LoVo (cell line): ENCODE data around the gene SNED1.

Source experiments
- DNase-seq: peaks from one replicate; pipeline ENCODE4 v3.0.0-alpha.2; 2016; ENCODE audit warnings: low spot score

Gene SNED1

DNA sequence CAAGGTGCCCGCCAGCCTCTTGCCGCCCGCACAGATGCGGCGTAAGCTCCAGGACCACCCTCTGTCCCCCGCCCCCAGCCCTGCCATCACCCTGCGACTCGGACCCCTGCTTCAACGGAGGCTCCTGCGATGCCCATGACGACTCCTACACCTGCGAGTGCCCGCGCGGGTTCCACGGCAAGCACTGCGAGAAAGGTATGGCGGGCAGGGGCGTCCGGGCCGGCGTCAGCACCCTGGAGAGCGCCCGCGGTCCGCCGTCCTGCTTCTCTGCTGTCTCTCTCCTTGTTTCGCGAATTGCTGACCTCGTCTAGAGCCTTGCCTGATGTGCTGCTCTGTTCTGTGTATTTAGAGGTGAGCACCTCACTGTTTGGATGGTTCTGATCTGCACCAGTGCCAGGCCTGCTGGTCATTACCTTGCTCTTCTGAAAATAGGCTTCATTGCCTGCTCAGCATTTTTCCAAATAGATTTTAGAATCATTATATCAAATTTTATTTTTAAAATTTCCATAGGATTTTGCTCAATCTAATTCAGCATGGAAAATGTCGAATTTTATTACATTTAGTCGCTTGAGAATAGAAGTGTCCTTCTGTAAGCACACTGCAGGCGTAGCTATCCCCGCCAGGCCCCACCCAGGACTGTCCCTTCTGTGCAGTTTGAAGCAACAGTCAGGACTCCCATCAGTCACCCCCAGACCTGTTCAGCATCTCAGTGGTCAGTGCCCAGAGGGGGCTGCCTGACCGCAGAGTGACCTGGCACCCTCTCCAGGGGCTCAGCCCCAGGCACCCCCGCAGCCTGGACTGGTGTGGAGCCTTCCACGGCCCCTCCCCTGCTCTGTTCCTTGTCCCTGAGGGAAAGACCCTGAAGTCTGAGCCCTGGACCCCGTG, 51.6 kb downstream of the SNED1 start:
- DNase-seq = no peak

DNA sequence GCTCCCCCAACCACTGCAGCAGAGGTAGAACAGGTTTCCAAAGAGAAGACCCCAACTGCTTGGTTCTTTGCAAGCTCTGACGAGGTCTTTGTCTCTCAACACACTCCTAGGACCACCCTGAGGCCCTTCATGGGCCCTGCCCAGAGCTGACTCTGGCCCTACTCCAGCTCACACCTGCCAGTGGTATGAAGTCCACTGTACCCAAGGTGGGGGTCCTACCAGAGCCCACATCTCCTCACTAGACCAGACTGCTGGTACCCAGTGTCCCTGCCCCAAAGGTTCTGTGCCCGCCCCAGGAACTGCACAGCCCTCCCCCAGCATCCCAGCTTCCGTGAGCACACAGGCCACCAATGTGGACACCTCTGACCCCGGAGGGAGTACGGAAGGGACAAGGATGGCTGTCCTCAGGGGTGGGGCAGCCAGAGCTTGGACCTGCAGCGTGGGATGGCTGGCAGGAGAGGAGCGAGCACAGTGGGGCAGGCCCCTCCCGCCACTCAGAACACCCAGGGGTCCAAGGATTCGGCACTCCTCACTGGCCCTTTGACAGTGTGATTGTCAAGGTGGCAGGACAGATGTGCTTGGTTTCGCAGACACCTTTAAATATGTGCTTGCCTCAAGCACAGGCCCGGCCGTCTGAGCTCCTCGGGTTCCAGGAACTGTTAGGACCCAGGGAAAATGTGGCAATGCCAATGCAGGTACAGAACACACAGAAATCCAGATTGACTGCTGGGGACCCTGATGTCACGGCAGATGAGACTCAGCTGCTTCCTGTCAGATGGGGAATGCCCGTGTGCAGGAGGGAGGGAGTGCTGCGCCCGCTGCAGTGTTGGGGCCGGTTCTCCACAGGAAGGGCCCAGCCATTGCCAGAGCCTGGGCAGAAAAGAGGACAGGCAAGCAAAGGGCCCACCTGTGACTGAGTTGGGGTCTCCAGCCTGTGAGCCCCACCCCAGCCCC, 52.5 kb downstream of the SNED1 start:
- DNase-seq = no peak

DNA sequence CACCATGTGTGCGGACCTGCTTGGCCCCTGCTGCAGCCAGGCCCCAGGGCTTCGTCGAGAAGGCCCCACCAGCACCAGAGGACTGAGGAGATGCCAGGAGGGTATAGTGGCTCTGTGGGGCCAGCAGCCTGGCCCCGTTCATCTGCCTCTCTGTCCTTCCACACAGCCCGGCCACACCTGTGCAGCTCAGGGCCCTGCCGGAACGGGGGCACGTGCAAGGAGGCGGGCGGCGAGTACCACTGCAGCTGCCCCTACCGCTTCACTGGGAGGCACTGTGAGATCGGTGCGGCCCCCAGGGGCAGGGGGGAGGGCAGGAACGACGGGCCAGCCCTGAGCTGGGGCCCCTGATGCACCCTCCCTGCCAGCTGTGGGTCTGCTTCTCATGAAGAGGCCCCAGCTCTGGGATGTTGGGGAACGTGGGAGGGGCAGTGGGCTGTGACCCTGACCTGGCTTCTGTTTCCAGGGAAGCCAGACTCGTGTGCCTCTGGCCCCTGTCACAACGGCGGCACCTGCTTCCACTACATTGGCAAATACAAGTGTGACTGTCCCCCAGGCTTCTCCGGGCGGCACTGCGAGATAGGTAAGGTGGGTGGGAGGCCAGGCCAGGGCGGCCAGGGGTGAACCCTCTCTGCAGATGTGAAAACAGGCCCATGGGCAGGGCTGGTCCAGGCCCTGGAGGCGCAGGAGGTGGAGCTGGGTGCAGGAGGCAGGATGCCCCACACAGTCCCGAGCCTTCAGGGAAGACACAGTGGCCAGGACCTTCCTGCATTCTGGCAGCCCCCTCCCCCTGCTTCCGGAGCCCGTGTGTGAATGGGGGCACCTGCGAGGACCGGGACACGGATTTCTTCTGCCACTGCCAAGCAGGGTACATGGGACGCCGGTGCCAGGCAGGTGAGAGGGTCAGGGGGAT, 53.4 kb downstream of the SNED1 start:
- DNase-seq = no peak

DNA sequence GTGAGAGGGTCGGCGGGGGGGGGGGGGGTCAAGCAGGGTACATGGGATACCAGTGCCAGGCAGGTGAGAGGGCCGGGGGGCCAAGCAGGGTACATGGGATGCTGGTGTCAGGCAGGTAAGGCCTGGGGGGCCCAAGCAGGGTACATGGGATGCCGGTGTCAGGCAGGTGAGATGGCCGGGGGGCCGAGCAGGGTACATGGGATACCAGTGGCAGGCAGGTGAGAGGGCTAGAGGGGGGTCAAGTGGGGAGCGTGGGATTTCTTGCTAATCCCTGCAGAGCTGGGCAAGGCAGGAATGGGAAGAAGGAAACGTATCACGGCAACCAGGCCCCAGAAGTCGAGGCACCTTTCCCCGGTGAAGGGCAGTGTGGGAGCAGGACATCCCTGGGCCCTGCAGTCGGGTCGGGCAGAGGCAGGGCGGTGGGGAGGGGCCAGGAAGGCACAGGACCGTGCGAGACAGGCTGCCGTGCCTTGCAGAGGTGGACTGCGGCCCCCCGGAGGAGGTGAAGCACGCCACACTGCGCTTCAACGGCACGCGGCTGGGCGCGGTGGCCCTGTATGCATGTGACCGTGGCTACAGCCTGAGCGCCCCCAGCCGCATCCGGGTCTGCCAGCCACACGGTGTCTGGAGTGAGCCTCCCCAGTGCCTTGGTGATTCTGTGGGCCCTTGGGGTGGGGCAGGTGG, 54.4 kb downstream of the SNED1 start:
- no peak for DNase-seq

DNA sequence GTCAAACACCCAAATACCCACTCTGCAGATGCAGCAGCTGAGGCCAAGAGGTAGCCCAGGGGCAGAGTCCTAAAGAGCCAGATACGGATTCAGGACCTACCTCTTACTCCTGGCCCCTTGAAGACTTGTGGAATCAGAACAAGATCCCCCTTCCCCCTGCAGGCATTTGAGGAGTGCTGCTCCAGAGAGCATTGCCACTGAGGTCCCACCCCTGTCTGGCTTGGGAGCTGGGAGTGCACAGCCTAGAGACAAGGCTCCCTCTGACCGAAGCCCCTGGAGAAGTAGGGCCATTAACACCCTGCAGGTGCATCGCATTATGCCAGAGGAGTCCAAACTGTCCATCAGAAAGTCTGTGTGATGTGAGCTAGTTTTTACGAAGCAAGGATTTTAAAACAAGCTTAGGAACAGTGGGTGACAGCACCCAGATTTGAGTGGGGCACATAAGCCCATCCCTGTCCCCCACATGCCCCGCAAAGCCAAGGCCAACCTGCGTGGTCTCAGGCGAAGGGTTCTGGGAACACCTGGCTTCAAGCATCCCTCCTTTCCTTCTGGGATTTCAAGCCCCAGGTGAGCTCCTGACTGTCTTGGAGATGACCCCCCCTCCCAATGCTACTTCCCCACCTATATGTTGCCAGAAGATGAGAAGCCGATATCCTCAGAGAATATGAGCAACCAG, 55.3 kb downstream of the SNED1 start:
- no peak for DNase-seq

DNA sequence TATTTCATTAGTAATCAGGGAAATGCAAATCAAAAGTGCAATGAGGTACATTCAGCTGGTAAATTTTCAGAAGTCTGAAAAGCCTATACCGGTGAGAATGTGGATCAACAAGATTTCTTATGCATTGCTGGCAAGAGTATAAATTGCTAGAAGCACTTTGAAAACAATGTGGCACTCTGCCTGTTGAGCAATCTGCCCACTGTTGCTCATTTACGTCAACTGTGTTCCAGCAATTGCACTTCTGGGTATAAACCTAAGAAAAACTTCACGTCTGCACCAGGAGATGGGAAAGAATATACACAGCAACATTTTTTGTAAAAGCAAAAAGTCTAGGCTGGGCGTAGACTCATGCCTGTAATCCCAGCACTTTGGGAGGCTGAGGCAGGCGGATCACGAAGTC, 62.9 kb downstream of the SNED1 start:
- DNase-seq = no peak

DNA sequence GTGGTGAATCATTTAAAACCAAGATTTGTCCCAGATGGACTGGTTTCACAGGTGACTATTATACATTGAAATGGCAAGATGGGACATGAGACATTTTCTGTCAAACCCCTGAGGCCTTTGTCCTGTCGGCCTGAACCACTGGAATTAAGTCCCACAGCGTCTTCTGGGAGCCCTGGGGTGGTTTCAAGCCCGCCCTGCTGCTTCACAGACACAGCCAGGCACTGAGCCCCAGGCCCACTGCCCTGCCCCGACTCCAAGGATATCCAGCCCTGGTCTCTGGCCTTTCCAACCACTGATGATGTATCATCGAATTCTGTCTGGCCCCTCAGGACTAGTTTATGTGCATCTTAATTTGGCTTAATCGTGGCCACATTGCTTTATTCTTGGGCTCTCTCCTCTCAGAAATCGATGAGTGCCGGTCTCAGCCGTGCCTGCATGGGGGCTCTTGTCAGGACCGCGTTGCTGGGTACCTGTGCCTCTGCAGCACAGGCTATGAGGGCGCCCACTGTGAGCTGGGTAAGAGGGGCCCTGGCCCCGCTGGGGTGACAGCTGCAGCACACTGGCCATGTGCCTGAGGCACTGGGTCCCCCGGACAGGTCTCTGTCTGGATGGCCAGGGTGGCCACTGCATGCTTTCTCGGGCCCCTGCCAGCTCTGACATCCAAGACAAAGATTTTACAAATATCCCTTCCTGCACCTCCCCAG, 64.1 kb downstream of the SNED1 start:
- DNase-seq = no peak

DNA sequence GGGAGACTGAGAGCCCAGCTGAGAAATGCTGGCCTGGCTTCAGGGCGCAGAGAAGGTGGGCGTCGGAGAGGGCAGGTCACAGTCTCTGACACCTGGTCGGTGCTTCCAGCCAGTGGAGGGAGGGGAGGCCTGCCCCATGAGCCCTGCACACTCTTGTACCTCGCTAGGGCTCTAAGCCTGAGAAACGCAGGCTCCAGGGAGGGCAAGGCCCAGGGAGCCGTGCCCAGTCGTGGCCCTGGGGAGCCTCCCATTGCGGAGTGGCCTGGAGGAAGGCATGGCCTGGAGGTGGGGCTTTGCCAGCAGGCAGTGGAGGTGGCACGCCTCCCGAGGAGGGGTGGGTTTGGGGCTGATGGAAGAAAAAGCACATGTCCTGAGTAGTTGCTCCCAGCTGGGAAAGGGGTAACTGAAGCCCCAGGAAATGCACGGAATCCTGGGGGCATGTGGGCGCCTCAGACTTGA, 64.7 kb downstream of the SNED1 start:
- no peak for DNase-seq

DNA sequence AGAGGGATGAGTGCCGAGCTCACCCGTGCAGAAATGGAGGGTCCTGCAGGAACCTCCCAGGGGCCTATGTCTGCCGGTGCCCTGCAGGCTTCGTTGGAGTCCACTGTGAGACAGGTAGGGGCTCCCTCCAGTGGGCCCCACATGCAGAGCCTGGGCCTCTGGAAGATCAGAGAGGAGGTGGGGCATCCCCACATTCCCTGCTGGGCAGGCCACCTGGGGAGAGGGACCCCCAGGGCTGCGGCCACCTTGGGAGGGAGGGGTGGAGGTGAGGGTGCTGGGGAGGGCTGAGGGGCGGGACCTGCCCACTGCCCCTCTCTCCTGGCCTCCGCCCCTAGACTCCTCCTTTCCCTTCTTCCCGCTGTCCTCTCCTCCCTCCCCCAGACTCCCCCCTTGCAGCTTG, 65.2 kb downstream of the SNED1 start:
- no peak for DNase-seq

DNA sequence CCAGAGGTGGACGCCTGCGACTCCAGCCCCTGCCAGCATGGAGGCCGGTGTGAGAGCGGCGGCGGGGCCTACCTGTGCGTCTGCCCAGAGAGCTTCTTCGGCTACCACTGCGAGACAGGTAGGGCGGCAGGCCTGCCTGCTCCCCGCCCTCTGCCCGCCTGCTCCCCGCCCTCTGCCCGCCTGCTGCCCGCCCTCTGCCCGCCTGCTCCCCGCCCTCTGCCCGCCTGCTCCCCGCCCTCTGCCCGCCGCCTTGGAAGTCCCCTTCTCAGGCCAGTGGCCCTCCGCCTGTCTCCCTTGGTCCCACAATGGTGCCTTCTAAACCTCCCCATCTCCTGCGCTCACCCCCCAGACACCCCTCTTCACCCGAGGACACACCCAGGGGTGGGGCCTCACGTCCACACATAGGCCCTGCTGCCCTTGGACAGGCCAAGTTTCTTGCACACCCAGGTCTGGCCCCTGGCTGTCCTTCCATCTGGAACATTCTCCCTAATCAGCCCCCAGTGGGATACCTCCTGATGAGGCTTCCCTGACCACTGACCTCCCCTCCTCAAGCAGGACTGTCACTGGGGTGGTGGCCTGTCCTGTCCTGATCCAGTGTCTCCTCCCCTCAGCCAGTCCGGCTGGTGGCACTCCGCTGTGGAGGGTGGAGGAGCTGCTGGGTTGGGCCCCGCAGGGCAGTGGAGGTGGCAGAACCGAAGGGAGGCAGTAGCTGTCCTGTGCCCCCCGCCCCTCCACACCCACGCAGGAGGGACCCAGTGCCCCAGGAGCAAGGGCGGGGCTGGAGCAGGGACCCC, 65.8 kb downstream of the SNED1 start:
- peak; percentile 28 for DNase-seq

DNA sequence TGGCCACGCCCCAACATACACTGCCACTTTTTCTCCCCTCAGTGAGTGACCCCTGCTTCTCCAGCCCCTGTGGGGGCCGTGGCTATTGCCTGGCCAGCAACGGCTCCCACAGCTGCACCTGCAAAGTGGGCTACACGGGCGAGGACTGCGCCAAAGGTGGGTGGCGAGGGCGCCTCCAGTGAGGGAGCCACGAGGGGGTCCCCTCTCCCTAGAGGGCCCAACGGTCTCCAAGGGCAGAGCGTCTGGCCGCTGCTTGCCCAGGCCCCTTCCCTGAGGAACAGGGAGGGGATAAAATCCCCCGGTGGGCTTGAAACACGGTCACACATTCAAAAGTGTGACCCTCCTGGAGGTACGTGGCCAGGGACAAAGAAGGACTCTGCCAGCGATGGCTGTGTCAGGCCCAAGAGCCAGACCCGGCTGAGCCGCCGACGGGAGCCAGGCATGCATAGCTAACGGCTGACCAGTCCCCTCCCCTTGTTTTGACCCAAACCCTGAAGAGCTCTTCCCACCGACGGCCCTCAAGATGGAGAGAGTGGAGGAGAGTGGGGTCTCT, 66.5 kb downstream of the SNED1 start:
- no peak for DNase-seq

DNA sequence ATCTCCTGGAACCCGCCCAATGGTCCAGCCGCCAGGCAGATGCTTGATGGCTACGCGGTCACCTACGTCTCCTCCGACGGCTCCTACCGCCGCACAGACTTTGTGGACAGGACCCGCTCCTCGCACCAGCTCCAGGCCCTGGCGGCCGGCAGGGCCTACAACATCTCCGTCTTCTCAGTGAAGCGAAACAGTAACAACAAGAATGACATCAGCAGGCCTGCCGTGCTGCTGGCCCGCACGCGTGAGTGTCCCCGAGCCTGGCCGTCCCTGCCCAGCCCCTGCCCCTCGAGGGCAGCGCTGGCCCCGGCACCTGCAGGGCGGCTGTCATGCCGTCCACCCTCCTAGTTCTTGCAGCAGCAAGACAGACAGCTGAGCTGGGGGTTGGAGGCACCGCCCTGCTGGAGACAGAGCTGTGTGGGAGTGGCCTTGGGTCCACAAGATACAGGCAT, 67.0 kb downstream of the SNED1 start:
- no peak for DNase-seq

DNA sequence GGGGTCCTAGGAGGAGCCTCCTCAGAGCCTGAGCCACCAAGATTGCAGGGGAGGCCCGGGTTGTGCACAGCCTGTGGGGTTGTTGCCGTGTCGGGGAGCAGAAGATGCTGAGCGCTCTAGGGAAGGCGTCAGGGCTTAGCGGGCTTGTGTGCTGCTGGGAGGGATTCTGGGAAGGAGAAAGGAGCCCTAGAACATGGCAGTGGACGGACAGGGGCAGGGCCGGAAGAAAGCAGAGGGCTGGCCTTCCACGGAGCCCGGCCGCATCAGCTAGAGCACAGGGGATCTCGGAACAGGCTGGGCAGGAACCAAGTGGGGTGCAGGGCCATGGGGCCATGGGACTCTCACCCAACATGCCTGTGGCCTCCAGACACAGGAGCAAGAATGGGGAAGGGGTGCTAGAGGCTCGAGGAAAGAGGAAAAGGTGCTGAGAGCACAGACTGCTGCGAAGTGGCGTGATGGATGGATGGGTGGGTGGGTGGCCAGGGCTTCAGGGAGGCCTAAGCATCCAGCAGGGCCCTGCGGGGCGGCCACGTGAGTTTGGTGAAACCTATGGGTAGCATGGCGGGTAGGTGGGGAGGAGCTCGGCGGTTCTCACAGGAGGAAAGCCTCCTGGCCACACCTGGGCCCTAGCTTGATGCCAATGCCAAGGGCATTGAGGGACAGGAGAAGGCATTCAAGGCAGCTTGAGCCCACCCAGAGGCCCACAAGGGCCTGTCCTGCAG, 67.9 kb downstream of the SNED1 start:
- no peak for DNase-seq

DNA sequence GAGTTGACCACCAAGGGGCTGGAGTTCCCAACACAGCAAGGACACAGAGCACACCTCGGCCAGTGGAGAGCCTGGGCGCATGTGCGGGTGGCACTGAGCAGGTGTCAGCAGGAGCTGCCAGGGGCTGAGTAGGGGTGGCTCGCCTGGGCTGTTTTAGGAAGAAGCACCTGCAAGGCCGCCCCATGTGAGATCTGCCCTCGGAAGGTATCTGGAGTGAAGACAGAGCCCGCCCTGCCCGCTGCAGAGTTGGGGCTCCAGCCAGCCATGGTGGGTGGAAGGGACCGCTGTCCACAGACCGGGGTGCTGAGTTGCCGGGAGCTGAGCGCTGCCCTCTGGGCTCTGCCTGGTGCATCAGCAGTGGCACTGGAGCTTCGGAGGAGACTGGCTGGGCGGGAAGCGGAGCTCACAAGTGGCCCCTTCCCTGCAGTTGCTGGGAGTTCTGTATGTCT, 68.5 kb downstream of the SNED1 start:
- no peak for DNase-seq

DNA sequence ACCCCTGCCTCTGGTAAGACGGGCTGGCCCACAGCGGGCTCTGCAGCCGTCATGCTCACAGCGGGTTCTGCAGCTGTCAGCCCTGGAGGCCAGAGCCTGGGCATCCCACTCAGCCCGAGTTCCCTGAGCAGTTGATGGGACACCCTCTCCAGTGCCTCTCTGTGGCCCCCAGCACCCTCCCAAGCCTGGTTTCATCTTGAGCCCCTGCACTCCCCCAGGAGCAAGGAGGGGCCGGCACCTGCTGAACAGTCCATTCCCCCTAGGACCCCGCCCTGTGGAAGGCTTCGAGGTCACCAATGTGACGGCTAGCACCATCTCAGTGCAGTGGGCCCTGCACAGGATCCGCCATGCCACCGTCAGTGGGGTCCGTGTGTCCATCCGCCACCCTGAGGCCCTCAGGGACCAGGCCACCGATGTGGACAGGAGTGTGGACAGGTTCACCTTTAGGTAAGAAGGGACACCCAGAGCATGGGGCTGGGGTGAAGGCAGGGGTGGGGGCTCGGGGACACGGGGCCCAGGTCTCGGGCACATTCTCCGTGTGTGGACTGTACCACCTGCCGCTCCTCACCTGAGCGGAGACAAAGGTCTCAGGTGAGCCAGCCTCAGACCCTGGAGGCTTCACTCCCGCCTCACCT, 69.2 kb downstream of the SNED1 start:
- DNase-seq = no peak

DNA sequence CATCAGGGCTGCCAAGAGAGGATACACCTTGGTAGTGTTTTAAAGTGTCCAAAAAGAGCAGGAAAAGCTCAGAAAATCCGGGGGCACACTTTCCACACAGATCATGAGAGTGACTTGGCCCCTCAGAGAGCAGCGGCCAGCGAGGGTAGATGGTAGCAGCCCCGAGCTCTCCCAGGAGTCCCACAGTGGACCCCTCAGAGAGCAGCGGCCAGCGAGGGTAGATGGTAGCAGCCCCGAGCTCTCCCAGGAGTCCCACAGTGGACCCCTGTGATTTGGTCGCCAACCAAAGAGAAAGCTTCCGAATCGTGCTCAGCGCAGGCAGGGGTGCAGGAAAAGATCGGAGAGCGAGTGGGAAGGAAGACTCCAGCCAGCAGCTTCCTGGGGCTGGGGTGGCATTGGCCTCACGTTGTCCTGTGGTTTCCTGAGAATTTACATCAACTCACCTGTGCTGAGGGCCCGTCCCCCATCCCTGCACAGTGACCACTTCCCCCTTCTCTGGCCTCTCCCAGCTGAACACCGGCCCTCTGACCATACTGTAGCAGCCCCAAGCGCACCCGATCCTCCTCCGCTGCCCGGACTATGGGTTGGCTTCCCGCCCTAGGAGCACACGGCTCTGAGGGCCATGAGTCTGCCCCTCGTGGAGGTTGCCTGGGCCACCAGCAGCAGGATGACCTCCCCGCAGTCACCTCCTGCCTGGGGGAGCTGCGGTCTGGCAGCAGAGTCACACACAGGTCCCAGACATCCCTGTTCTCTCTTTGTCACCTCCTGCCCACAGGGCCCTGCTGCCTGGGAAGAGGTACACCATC, 69.9 kb downstream of the SNED1 start:
- DNase-seq = no peak
